Right lobe of liver (tissue), 6 donors: Measurements from ENCODE around the gene COL1A1. TPM values are rescaled to one million over a fixed set of nuclear protein-coding genes. Genes with fewer than 3 reads are reported as not detected.

Experiments
- ATAC-seq, 4 donors: fragments of 200-7000 bp; cut with Tn5 transposase; one replicate each; pipeline ENCODE4 v1.9.1; 2020; ENCODE audit warnings: mild to moderate bottlenecking in 4 of 4, moderate library complexity in 4 of 4
- DNase-seq, 3 donors: peaks; one replicate each; pipeline ENCODE4 v3.0.0-alpha.2; 2020
- H3K27ac ChIP-seq, 3 donors: fragments of 200-600 bp; one replicate each; pipeline ENCODE4 v1.8.0; 2022
- H3K27me3 ChIP-seq, 2 donors: fragments of 200-600 bp; one replicate each; pipeline ENCODE4 v1.8.0; 2022
- H3K36me3 ChIP-seq, 4 donors: fragments of 200-600 bp; sonication (generic) in 1 of 4; one replicate each; pipeline versions ENCODE4 v1.5.1 to v1.8.0; 2017 to 2022; ENCODE audit warnings: control low read depth in 1 of 4
- H3K4me1 ChIP-seq, 4 donors: fragments of 200-600 bp; sonication (generic) in 1 of 4; one replicate each; pipeline versions ENCODE4 v1.5.1 to v1.8.0; 2017 to 2022; ENCODE audit warnings: control low read depth in 1 of 4
- H3K4me3 ChIP-seq, 3 donors: fragments of 200-600 bp; one replicate each; pipeline ENCODE4 v1.8.0; 2022
- H3K9me3 ChIP-seq, 4 donors: fragments of 200-600 bp; sonication (generic) in 1 of 4; one replicate each; pipeline versions ENCODE4 v1.5.1 to v1.8.0; 2017 to 2022; ENCODE audit warnings: control low read depth in 1 of 4
- CTCF ChIP-seq, 4 donors: fragments of 200-600 bp in 3 of 4; fragments of 450-650 bp in 1 of 4; IDR thresholded peaks; one replicate each; pipeline versions ENCODE4 v1.5.1 to v1.8.0; 2016 to 2022; ENCODE audit warnings: antibody characterized with exemption in 4 of 4, mild to moderate bottlenecking in 2 of 4
- POLR2A ChIP-seq: fragments of 450-650 bp; IDR thresholded peaks from one replicate; pipeline ENCODE4 v1.6.1; 2017; ENCODE audit warnings: antibody characterized with exemption, mild to moderate bottlenecking
- WGBS: methylation state at CpG from one replicate; pipeline ENCODE4 v1.1.6; 2018; ENCODE audit warnings: low coverage, low lambda C conversion rate; ENCODE audit not compliant: insufficient coverage; ENCODE audit errors: missing lambda C conversion rate; 5-methylcytosine and 5-hydroxymethylcytosine counted together
- intact Hi-C, 2 donors: fragments of 100-400 bp; cut with DNase I; formaldehyde crosslinking; loops; one replicate each; pipeline versions ENCODE4 v1.11.2 to v1.14.1; 2022
- total RNA-seq, 6 experiments: library from RNA; depleted of rRNA in 2 of 6; stranded (reverse); fragments of >200 nt in 2 of 6; fragmentation: NEBNext Ultra II Directional in 3 of 6; extraction: Animal tissue kit (Norgen Biotek cat#: 25700) in 3 of 6; gene quantifications; one replicate each; pipeline versions ENCODE4 v1.1.0 to v1.2.4, GENCODE V29; 2016 to 2023
- donor health status: DM: no; HTN: yes; CAD: no.
- donor health status: DM: no; HTN: no; CAD: no.
- donor health status: DM: no; HTN: no; CAD: no.
- donor health status: DM: no; HTN: yes; CAD: no.
- donor health status: DM: no; HTN: yes; CAD: no.

Gene COL1A1
- total RNA-seq, 6 experiments from 2014 or later, result 9.3 to 109 (median 34.7) TPM

DNA sequence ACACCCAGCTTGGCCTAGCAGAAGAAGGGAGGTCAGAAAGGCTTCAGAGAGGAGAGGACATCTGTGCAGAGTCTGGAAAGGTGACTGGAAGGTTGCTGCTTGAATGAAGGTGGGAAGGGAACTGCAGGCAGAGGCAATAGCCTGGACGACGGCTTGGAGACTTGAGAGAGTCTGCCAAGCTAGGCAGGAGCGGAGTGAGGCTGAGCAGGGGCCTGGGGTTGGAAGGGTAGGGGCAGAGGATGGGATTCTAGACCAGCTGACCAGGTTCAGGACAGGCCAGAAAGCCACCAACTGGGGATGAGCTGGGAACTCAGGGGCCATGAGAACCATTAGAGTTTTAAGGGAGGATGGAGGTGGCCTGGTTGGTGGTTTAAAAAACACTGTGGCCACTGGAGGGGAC lies 36.0 kb downstream of the COL1A1 start:
- WGBS, result 87% methylated on average over 3 of the region's 3 CpGs
- intact Hi-C loops, result loop anchor here (10.0 kb wide), 1 partner anchor 51 kb away; no protein-coding TSS in a partner anchor

GRCh38 chr17:50165066-50165465 lies 36.4 kb downstream of the COL1A1 start:
- no peaks in the 10 kb centered on the region for H3K27me3 ChIP-seq
- no peaks in the 10 kb centered on the region for H3K36me3 ChIP-seq
- no peak overlapping the region for H3K27ac ChIP-seq
- ATAC-seq (no peak), DNase-seq (peak in 2 of 3 donors; percentile 25 to 40)
- peaks cover 0 to 4% (median 2%) of the 10 kb centered on the region in 4 donors for H3K4me1 ChIP-seq
- WGBS, result 60% methylated on average over 2 of the region's 9 CpGs
- no peak overlapping the region for H3K4me3 ChIP-seq
- no peak for TF ChIP-seq POLR2A
- TF ChIP-seq CTCF (IDR thresholded peaks at IDR 0.05), result no peak
- intact Hi-C loops, result loop anchor here (10.0 kb wide), 1 partner anchor 50 kb away; no protein-coding TSS in a partner anchor
- H3K9me3 ChIP-seq, result no peaks in the 10 kb centered on the region

More for the DNA sequence above, 36.0 kb downstream of the COL1A1 start:
- Histone ChIP-seq H3K27ac (no peak overlapping the region), H3K27me3 (no peaks in the 10 kb centered on the region), H3K36me3 (no peaks in the 10 kb centered on the region), H3K9me3 (no peaks in the 10 kb centered on the region), H3K4me1 (peaks cover 0 to 4% (median 2%) of the 10 kb centered on the region in 4 donors), H3K4me3 (no peak overlapping the region)
- no peak for ATAC-seq
- no peak for TF ChIP-seq CTCF (IDR thresholded peaks at IDR 0.05)
- no peak for TF ChIP-seq POLR2A
- peak in 2 of 3 donors; percentile 14 to 33 for DNase-seq

- Histone ChIP-seq H3K4me1 (peaks cover 0 to 4% (median 2%) of the 10 kb centered on the region in 4 donors), H3K4me3 (no peak overlapping the region), H3K27ac (no peak overlapping the region), H3K36me3 (no peaks in the 10 kb centered on the region), H3K27me3 (no peaks in the 10 kb centered on the region), H3K9me3 (no peaks in the 10 kb centered on the region)
- WGBS, result 100% methylated on average over 1 of the region's 2 CpGs
- DNase-seq (no peak), ATAC-seq (no peak)
- TF ChIP-seq CTCF (IDR thresholded peaks at IDR 0.05), result no peak
- no peak for TF ChIP-seq POLR2A
- intact Hi-C loops, result loop anchor here (10.0 kb wide), 1 partner anchor 50 kb away; no protein-coding TSS in a partner anchor
Observed at GRCh38 chr17:50164697-50164988, 36.8 kb downstream of the COL1A1 start.

DNA sequence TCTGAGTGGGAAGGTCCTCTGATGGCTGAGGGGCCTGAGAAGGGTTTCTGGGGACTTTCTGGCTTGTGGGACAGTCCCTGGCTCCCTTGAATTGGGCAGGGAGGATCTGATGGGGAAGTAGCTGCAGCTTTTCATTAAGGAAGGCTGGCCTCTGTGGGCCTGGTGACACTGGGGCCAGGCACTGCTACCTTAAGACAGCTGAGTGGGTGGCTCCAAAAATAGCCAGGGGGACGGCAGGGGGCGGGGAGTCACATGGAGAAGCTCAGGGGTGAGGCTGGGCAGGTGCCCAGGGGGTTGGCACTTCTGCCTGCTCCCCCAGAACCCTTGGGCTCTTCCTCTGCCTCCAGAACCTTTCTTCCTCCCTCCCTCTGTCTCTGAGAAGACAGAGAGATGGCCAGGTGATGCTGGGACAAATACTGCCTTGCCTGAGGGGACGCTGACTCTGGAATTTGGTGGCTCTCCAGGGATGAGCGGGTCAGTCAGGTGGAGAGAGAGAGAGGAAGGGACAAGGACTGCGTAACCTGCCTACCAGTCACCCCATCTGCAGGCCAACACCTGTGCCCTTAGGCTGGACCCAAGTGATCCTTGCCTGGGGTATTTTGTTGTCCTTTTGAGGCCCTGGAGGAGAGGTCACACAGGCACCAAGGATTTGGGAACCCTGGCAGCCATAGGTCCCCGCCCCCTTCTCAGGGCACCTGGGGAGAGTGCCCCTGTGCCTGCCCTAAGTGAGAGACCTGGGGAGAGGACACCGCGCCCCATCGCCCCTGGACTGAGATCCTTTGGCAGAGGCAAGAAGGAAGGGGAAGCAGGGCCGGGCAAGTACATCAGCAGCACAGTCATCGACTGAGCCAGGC lies 37.4 kb downstream of the COL1A1 start:
- no peak for ATAC-seq

More for the DNA sequence above, 37.4 kb downstream of the COL1A1 start:
- no peaks in the 10 kb centered on the region for H3K9me3 ChIP-seq
- intact Hi-C loops, result loop anchor here (10.0 kb wide), 1 partner anchor 49 kb away; no protein-coding TSS in a partner anchor
- WGBS, result 60% methylated on average over 2 of the region's 11 CpGs
- H3K36me3 ChIP-seq, result no peaks in the 10 kb centered on the region
- TF ChIP-seq POLR2A (no peak), CTCF (IDR thresholded peaks at IDR 0.05) (no peak)
- H3K4me3 ChIP-seq, result no peak overlapping the region
- no peak overlapping the region for H3K27ac ChIP-seq
- peak in 2 of 3 donors; percentile 17 to 49 for DNase-seq
- no peaks in the 10 kb centered on the region for H3K27me3 ChIP-seq
- peaks cover 0 to 4% (median 2%) of the 10 kb centered on the region in 4 donors for H3K4me1 ChIP-seq
